ENCODE data around the gene OR51B5. TPM values are rescaled to one million over a fixed set of nuclear protein-coding genes. Genes with fewer than 3 reads are reported as not detected.

OR51B5 gene
- total and polyA plus RNA-seq, 2 donors (not counting 3 experiments of a cell fraction or from before 2014, with no cell fraction given), result 0.07 TPM; not detected in 1

GRCh38 chr11:5304046-5304445, 39.3 kb downstream of the OR51B5 start:
- no peak overlapping the region for H3K27ac ChIP-seq (ENCODE audit: insufficient read depth, low read depth, low read length)
- no peaks in the 10 kb centered on the region for H3K36me3 ChIP-seq (ENCODE audit: control insufficient read depth in 2 of 2, extremely low read depth in 1 of 2, insufficient read depth in 2 of 2, low read length in 2 of 2)
- no peaks in the 10 kb centered on the region for H3K9me1 ChIP-seq (replicated peaks; ENCODE audit: control insufficient read depth, extremely low read depth, insufficient read depth, low read length)
- TF ChIP-seq EZH2 (IDR thresholded peaks at IDR 0.05; ENCODE audit: borderline replicate concordance, low read depth, low read length, severe bottlenecking) (no peak), MYC (IDR thresholded peaks at IDR 0.05; ENCODE audit: low read depth, low read length) (no peak), MAX (IDR thresholded peaks at IDR 0.05; ENCODE audit: insufficient read depth, insufficient read length) (no peak), JUN (IDR thresholded peaks at IDR 0.05; ENCODE audit: borderline replicate concordance, insufficient read depth, insufficient read length, low read depth) (no peak), GATA2 (IDR thresholded peaks at IDR 0.05; ENCODE audit: insufficient read depth, insufficient read length, low read depth, low read length) (no peak), CTCF (IDR thresholded peaks at IDR 0.05; ENCODE audit: extremely low read depth in 1 of 2, insufficient read depth in 1 of 2, low read depth in 1 of 2, low read length in 2 of 2) (no peak), FOS (IDR thresholded peaks at IDR 0.05; ENCODE audit: borderline replicate concordance, insufficient read depth, low read length) (no peak), POLR2A (IDR thresholded peaks at IDR 0.05; ENCODE audit: low read depth, low read length) (no peak), POLR2AphosphoS5 (IDR thresholded peaks at IDR 0.05; ENCODE audit: insufficient read depth, low read depth, low read length) (no peak)
- dilution Hi-C loops (cut with MboI; ENCODE audit: extremely low pct_ligation_motif_present, low sequenced_read_pairs), result no loop called here
- H3K4me1 ChIP-seq (ENCODE audit: control insufficient read depth, extremely low read depth, insufficient read depth, low read length), result no peaks in the 10 kb centered on the region
- POLR2A ChIA-PET, result no interaction called here
- no peak overlapping the region for H3K9ac ChIP-seq (replicated peaks; ENCODE audit: extremely low read depth, insufficient read depth, low read length)
- H4K20me1 ChIP-seq (replicated peaks; ENCODE audit: control insufficient read depth, extremely low read depth, insufficient read depth, low read length), result no peaks in the 10 kb centered on the region
- H2AFZ ChIP-seq (ENCODE audit: low read depth, low read length), result no peak overlapping the region
- no peak overlapping the region for H3K4me2 ChIP-seq (ENCODE audit: insufficient read depth, low read length)
- H3K27me3 ChIP-seq (ENCODE audit: control insufficient read depth in 2 of 2, insufficient read depth in 2 of 2, low read length in 2 of 2), result no peaks in the 10 kb centered on the region
- BruUV-seq (replicated peaks), result no TSS peak
- DNase-seq (ENCODE audit: low read depth, low spot score) (no peak), FAIRE-seq (no peak)
- no peaks in the 10 kb centered on the region for H3K9me3 ChIP-seq (replicated peaks; ENCODE audit: control insufficient read depth, insufficient read depth, low read length)
- CTCF ChIA-PET, result no interaction called here
- H3K4me3 ChIP-seq (replicated peaks in 1 of 3; ENCODE audit: insufficient read depth in 1 of 3, low read depth in 1 of 3, low read length in 3 of 3), result no peak overlapping the region
- H3K79me2 ChIP-seq (ENCODE audit: control insufficient read depth, insufficient read depth, low read length), result no peaks in the 10 kb centered on the region
- intact Hi-C loops (cut with micrococcal nuclease), result no loop called here

All from endothelial cell of umbilical vein (primary cell).